HG03108 (cell line): Measurements from ENCODE around the gene SOCS7.
"Not testable (repeated sequence)": the region's sequence is repeated elsewhere in the genome, so short reads cannot be mapped to it uniquely, and the experiment has no call there.

Experiments
- ATAC-seq: cut with Tn5 transposase; IDR thresholded peaks from one replicate; pipeline ENCODE4 v1.9.1; 2021; ENCODE audit warnings: moderate library complexity; ENCODE audit not compliant: unreplicated experiment

SOCS7 gene

DNA sequence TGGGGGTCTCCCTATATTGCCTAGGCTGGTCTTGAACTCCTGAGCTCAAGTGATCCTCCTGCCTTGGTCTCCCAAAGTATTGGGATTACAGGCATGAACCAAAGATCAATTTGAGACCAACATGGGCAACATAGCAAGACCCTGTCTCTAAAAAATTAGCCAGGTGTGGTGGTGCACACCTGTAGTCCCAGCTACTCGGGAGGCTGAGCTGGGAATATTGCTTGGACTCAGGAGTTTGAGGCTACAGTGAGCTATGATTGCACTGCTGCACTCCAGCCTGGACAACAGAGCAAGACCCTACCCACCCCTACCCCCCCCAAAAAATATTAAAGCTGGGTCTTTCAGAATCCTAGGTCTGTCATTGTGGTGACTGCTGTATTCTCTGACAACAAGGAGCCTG is 85.7 kb downstream of the SOCS7 start:
- not testable (repeated sequence) for ATAC-seq

- no peak for ATAC-seq
Observed at GRCh38 chr17:38439436-38439835, 87.8 kb downstream of the SOCS7 start.

- no peak for ATAC-seq
Observed at GRCh38 chr17:38440614-38441397, 89.2 kb downstream of the SOCS7 start.

- no peak for ATAC-seq
Observed at GRCh38 chr17:38441429-38442061, 89.9 kb downstream of the SOCS7 start.

GRCh38 chr17:38442548-38442947 is 90.9 kb downstream of the SOCS7 start:
- no peak for ATAC-seq

DNA sequence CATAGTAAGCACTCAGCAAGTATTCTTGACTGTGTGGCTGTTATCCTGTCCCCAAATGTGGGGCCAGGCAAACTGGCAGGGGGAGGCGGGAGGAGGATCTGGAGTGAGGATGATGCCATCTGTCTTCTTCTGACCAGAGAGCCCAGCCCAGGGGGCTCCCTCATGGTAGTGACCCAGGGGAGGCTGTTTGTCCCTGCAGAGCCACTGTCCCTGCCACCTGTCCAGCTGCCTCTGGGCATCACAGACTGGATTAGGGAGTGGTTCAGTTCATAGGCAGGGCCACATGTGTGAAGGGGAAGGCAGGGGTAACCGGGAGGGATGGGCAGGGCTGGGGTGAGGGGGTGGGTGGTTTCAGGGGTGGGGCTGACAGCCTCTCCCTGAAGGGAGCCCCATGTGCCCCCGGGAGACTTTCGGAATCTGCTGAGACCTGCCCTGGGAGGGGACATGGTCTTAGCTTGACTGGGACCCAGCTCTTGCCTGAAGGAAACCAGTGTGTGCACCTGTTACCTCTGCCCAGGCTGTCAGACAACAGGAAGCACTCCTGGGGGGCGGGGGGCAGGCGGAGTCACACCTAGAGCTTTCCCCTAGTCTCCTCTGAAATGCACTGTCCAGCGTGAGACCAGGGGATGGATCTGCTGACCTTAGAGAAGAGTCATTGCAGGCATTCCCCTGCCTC is 91.8 kb downstream of the SOCS7 start:
- no peak for ATAC-seq

GRCh38 chr17:38444151-38444550 is 92.5 kb downstream of the SOCS7 start:
- ATAC-seq: no peak

GRCh38 chr17:38447502-38448085 is 96.0 kb downstream of the SOCS7 start:
- no peak for ATAC-seq

DNA sequence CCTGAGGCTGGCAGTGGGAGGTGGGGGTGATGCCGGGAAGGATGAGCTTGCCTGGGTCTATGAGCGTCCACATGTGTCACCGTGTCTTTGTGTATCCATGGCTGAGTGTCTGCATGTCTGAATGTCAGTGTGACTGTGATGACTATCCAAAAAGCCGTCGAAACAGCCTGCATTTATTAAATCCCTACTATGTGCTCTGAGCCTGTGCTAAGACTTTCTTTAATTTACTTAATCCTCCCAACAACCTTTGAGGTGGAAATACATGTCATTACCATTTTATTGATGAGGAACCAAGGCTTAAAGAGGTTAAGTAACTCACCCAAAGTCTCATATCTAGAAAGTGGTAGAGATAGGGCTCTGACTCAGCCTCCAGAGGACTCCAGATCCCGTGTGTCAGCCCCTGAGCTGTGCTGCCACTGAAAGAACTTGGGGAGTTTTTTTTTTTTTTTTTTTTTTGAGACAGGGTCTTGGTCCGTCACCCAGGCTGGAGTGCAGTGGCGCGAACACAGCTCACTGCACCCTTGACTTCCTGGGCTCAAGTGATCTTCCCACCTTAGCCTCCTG is 96.6 kb downstream of the SOCS7 start:
- ATAC-seq: no peak

- no peak for ATAC-seq
Observed at GRCh38 chr17:38449364-38449763, 97.7 kb downstream of the SOCS7 start.

DNA sequence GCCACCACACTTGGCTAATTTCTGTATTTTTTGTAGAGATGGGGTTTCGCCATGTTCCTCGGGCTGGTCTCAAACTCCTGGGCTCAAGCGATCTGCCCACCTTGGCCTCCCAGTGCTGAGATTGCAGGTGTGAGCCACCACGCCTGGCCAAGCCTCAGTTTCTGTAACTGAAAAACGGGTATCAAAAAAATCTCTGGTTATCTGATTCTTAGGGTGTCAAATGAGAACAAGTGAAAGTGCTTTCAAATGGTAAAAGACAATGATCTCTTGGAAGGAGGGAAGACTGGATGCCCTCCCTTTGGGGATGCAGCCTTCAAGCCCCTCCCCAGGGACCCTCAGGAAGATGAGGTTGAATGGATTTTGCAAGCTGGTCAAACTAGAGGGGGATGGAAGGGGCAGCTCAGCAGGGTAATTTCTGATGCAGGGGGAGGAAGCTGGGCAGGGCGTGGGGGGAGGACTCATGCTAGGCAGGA is 98.9 kb downstream of the SOCS7 start:
- no peak for ATAC-seq

GRCh38 chr17:38451030-38451839 is 99.6 kb downstream of the SOCS7 start:
- no peak for ATAC-seq

DNA sequence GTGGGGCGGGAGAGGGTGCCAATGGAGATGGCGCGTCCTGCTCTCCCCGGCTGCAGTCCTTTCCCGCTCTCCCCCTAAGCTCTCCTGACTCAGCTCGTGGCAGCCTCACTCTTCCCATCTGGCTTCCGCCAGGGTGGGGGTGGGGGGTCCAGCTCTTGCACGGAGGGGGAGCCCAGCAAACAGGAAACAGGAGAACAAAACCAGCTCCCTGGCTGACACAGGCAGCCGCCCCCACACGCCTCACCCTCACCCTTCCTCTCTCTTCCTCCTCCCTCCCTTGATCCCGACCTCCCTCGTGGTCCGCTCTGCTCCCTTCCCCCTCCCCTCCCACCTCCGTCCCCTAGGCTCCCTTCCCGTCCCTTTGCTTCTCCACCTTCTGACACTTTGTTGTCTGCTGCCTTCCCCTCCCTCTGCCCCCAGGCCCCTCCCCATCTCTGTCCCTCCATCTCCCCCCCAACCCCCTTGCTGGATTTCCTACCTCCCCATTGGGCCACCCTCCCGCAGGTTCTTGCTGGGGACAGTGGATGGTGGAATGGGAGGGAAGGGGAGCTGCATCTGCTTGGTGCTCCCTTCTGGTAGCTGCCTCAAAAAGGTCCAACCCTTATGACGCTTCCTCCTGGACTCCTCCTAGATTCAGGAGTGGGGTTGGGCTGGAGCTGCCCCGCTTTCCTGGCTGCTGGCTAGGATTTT is 100.3 kb downstream of the SOCS7 start:
- no peak for ATAC-seq

- ATAC-seq: no peak
Observed at GRCh38 chr17:38452719-38453118, 101.1 kb downstream of the SOCS7 start.

- no peak for ATAC-seq
Observed at GRCh38 chr17:38453951-38454421, 102.3 kb downstream of the SOCS7 start.

GRCh38 chr17:38454532-38454931 is 102.9 kb downstream of the SOCS7 start:
- ATAC-seq: no peak
